ENCODE results near the gene PTPN6.

DNA sequence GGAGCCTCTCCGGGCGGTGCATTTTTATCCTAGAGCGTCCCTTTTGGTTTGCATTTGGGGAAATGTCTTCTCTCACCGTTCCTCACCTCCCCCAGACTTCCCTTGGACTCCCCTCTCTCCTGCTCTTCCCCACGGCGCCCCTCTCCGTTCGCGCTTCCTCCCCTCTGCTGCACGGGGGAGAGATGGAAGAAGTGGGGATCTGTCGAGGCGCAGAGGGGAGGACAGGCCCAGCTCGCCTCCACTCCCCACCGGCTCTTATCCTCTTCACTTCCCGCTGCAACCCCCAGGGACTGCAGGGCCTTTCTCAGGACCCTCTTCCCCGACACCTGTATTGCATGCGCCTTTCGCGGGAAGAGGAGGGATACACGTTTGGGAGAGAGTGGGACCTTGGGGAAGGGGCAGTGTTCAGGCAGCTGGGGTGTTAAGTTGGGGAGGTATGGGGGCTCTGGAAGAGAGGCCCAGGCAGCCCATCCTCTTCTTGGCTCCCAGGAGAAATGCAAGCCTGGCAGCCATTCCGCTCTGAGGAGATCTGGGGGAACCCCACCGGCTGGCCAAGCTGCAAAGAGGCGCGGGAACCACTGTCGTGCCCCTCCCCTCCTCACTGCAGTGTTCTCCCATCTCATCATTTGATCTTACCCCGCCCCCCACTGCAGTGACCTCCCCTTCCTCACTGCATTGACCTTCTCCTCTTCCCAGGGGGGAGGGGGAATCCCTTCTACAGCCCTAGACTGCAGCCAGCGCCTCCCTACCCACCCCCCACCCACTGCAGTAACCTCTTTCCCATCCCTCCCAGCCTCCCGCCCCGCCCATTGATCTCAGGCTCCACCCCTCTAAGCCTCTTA, 36.0 kb upstream of the PTPN6 start:
- no peak for TF ChIP-seq CTCF (conservative IDR thresholded peaks at IDR 0.05; ENCODE audit: low read length)
- TF ChIP-seq EZH2phosphoT487 (IDR thresholded peaks at IDR 0.05; ENCODE audit: borderline replicate concordance), result no peak

Measured in Loucy (cell line).